Measurements from ENCODE around the gene OGDHL.

- TF ChIP-seq EZH2 (IDR thresholded peaks at IDR 0.05; ENCODE audit: insufficient read depth, low read length), result no peak
- TF ChIP-seq, protein P1, sequence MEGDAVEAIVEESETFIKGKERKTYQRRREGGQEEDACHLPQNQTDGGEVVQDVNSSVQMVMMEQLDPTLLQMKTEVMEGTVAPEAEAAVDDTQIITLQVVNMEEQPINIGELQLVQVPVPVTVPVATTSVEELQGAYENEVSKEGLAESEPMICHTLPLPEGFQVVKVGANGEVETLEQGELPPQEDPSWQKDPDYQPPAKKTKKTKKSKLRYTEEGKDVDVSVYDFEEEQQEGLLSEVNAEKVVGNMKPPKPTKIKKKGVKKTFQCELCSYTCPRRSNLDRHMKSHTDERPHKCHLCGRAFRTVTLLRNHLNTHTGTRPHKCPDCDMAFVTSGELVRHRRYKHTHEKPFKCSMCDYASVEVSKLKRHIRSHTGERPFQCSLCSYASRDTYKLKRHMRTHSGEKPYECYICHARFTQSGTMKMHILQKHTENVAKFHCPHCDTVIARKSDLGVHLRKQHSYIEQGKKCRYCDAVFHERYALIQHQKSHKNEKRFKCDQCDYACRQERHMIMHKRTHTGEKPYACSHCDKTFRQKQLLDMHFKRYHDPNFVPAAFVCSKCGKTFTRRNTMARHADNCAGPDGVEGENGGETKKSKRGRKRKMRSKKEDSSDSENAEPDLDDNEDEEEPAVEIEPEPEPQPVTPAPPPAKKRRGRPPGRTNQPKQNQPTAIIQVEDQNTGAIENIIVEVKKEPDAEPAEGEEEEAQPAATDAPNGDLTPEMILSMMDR (IDR thresholded peaks at IDR 0.05; ENCODE audit: insufficient read depth, low read depth, low read length), result no peak
These were observed 28.3 kb downstream of the OGDHL start for GRCh38 chr10:49733866-49734265.

Data from astrocyte (in vitro differentiated cells and primary cell).